HFF-Myc (cell line): Measurements from ENCODE around the gene PHF23.

Source experiments
- DNase-seq: peaks from one replicate; pipeline ENCODE4 v3.0.0-alpha.2; 2011; ENCODE audit warnings: low read depth; ENCODE audit errors: extremely low read depth
- H3K4me3 ChIP-seq: replicated peaks from 2 replicates; pipeline ENCODE4 v1.5.1; 2011; ENCODE audit warnings: low read depth, mild to moderate bottlenecking, control low read depth, low read length
- CTCF ChIP-seq: IDR thresholded peaks from 2 replicates; pipeline ENCODE4 v1.5.1; 2012; ENCODE audit warnings: mild to moderate bottlenecking, low read depth, low read length, control low read depth; ENCODE audit errors: missing control alignments

The PHF23 gene

GRCh38 chr17:7207120-7208001 is 31.9 kb downstream of the PHF23 start:
- DNase-seq = no peak
- no peak overlapping the region for H3K4me3 ChIP-seq
- no peak for TF ChIP-seq CTCF

GRCh38 chr17:7205561-7205960 is 33.7 kb downstream of the PHF23 start:
- no peak for DNase-seq
- no peak for TF ChIP-seq CTCF
- peak overlapping the region; percentile 31 for H3K4me3 ChIP-seq

GRCh38 chr17:7204828-7205461 is 34.3 kb downstream of the PHF23 start:
- H3K4me3 ChIP-seq = peak overlapping the region; percentile 31
- TF ChIP-seq CTCF = no peak
- peak; percentile 52 for DNase-seq

- DNase-seq = no peak
- TF ChIP-seq CTCF = no peak
- H3K4me3 ChIP-seq = no peak overlapping the region
These were observed 34.9 kb downstream of the PHF23 start for GRCh38 chr17:7204336-7204735.

- H3K4me3 ChIP-seq = no peak overlapping the region
- no peak for DNase-seq
- no peak for TF ChIP-seq CTCF
These were observed 35.9 kb downstream of the PHF23 start for GRCh38 chr17:7203391-7203790.

GRCh38 chr17:7196651-7197401 is 42.4 kb downstream of the PHF23 start:
- DNase-seq = no peak
- TF ChIP-seq CTCF = no peak

More at GRCh38 chr17:7196651-7197401, 42.4 kb downstream of the PHF23 start:
- no peak overlapping the region for H3K4me3 ChIP-seq
